Endodermal cell (in vitro differentiated cells): ENCODE results near the gene ULK1. TPM values are rescaled to one million over a fixed set of nuclear protein-coding genes. Genes with fewer than 3 reads are reported as not detected.

Experiments
- DNase-seq: peaks from one replicate; pipeline ENCODE4 v3.0.0-alpha.2; 2017
- H3K27ac ChIP-seq: 2 replicates; pipeline ENCODE4 v1.5.1; 2013; ENCODE audit warnings: mild to moderate bottlenecking, low read depth, low read length, moderate library complexity
- H3K27me3 ChIP-seq: 2 replicates; pipeline ENCODE4 v1.6.1; 2013; ENCODE audit warnings: mild to moderate bottlenecking, low read length, moderate library complexity; ENCODE audit not compliant: insufficient read depth, control insufficient read depth, poor library complexity, severe bottlenecking
- H3K36me3 ChIP-seq: 2 replicates; pipeline ENCODE4 v1.7.0; 2013; ENCODE audit warnings: mild to moderate bottlenecking, low read length, moderate library complexity; ENCODE audit not compliant: control insufficient read depth, insufficient read depth
- H3K4me1 ChIP-seq: one replicate; pipeline ENCODE4 v1.7.0; 2013; ENCODE audit warnings: low read length; ENCODE audit not compliant: control insufficient read depth, insufficient read depth
- H3K4me3 ChIP-seq: 2 replicates; pipeline ENCODE4 v1.5.1; 2013; ENCODE audit warnings: mild to moderate bottlenecking, low read length, moderate library complexity
- H3K9ac ChIP-seq: 2 replicates; pipeline ENCODE4 v1.6.1; 2013; ENCODE audit warnings: mild to moderate bottlenecking, low read length, moderate library complexity; ENCODE audit not compliant: poor library complexity, severe bottlenecking; ENCODE audit errors: extremely low read depth
- H3K9me3 ChIP-seq: 2 replicates; pipeline ENCODE4 v1.6.1; 2013; ENCODE audit warnings: mild to moderate bottlenecking, low read length, moderate library complexity; ENCODE audit not compliant: control insufficient read depth
- H3K27ac Mint-ChIP-seq: 2 replicates; pipeline ENCODE4 v1.8.0; 2020; ENCODE audit warnings: mixed read lengths
- H3K27me3 Mint-ChIP-seq: 2 replicates; pipeline ENCODE4 v1.8.0; 2021; ENCODE audit warnings: mild to moderate bottlenecking, mixed read lengths; ENCODE audit not compliant: insufficient read depth
- H3K36me3 Mint-ChIP-seq: 2 replicates; pipeline ENCODE4 v1.8.0; 2020; ENCODE audit warnings: low read depth, mixed read lengths
- H3K4me1 Mint-ChIP-seq: 2 replicates; pipeline ENCODE4 v1.8.0; 2020; ENCODE audit warnings: mixed read lengths
- H3K4me3 Mint-ChIP-seq: 2 replicates; pipeline ENCODE4 v1.8.0; 2020; ENCODE audit warnings: mild to moderate bottlenecking, moderate library complexity, mixed read lengths
- H3K9me3 Mint-ChIP-seq: 2 replicates; pipeline ENCODE4 v1.8.0; 2020; ENCODE audit warnings: mild to moderate bottlenecking, mixed read lengths
- WGBS, 2 experiments: methylation state at CpG; one replicate each; pipeline versions ENCODE4 v1.1.5 to v1.1.7; 2013; ENCODE audit warnings: missing lambda C conversion rate in 2 of 2, mixed read lengths in 1 of 2; ENCODE audit not compliant: insufficient coverage in 1 of 2, insufficient read length in 1 of 2; 5-methylcytosine and 5-hydroxymethylcytosine counted together
- total RNA-seq, 2 donors: library from RNA; stranded (reverse); fragmentation: NEBNext Ultra II Directional in 1 of 2; extraction: Animal tissue kit (Norgen Biotek cat#: 25700) in 1 of 2; gene quantifications; 2 replicates in 1 of 2; 3 replicates in 1 of 2; pipeline ENCODE4 v1.2.1, GENCODE V29; 2021
- TF ChIP-seq, protein P1 (sequence below): fragments of 200-600 bp; sonication (generic); conservative IDR thresholded peaks from 2 replicates; pipeline ENCODE4 v1.5.0; 2021; ENCODE audit warnings: antibody characterized with exemption, mild to moderate bottlenecking

The ULK1 gene
- total RNA-seq, 2 donors from 2014 or later = 68.0 to 104 TPM

DNA sequence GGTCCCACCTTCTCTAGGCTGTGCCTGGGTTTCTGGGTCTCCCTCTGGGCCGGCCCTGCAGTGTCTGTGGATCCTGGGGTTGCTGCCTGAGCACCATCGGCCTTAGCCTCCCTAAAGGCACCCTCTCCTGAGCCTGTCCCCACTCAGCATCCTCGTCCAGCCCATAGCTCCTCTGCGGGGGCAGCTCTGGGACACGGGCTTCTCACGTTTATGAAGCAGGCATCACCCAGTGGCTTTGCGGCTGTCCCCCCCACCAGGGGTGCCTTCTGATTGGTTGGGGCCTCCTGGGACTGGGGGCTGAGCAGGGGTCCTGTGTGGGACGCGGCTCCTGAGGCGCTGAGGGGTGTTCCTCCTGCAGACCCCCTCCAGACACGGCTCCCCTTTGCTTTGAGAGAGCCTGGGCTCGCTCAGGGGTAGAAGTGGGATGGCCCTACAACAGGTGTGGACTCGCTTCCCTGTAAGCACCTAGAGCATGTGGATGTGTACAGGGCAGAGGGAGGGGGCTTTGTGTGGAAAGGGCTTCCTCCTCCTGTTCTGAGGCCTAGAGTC, 10.7 kb downstream of the ULK1 start:
- H3K9me3 Mint-ChIP-seq = no peaks in the 10 kb centered on the region
- H3K4me3 Mint-ChIP-seq = no peak overlapping the region
- H3K4me1 Mint-ChIP-seq = peaks cover 2% of the 10 kb centered on the region
- Histone ChIP-seq H3K36me3 (peaks cover 13% of the 10 kb centered on the region), H3K4me3 (no peak overlapping the region), H3K27me3 (no peaks in the 10 kb centered on the region), H3K4me1 (peaks cover 5% of the 10 kb centered on the region), H3K9me3 (no peaks in the 10 kb centered on the region), H3K27ac (no peak overlapping the region), H3K9ac (no peak overlapping the region)
- TF ChIP-seq, protein P1, sequence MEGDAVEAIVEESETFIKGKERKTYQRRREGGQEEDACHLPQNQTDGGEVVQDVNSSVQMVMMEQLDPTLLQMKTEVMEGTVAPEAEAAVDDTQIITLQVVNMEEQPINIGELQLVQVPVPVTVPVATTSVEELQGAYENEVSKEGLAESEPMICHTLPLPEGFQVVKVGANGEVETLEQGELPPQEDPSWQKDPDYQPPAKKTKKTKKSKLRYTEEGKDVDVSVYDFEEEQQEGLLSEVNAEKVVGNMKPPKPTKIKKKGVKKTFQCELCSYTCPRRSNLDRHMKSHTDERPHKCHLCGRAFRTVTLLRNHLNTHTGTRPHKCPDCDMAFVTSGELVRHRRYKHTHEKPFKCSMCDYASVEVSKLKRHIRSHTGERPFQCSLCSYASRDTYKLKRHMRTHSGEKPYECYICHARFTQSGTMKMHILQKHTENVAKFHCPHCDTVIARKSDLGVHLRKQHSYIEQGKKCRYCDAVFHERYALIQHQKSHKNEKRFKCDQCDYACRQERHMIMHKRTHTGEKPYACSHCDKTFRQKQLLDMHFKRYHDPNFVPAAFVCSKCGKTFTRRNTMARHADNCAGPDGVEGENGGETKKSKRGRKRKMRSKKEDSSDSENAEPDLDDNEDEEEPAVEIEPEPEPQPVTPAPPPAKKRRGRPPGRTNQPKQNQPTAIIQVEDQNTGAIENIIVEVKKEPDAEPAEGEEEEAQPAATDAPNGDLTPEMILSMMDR = no peak
- WGBS, 2 experiments = 95 to 96% methylated on average over 9 to 13 of the region's 13 CpGs
- H3K27me3 Mint-ChIP-seq = no peaks in the 10 kb centered on the region
- peaks cover 10% of the 10 kb centered on the region for H3K36me3 Mint-ChIP-seq
- no peak overlapping the region for H3K27ac Mint-ChIP-seq
- DNase-seq = no peak

DNA sequence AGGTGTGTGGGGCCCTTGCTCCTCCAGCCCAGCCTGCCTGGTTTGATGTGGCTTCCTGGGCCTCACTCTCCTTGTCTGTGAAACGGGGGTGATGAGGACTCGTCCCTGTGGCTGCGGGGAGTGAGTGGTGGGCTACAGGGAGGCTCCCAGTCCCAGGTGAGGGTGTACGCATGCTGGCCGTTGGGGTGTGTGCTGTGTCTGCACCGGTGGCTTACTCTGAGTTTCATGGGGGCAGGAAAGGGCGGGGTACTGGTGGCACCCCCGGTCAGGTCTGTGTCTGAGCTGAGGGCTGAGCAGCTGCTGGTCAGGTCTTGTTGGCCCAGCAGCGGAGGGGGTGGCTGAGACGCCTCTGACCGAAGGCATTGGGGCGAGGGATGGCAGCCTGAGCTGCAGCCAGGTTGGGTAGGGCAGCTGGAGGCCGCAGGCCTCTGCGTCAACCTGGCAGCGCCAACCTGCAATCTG, 11.2 kb downstream of the ULK1 start:
- TF ChIP-seq, protein P1 = no peak
- no peaks in the 10 kb centered on the region for H3K9me3 Mint-ChIP-seq
- no peaks in the 10 kb centered on the region for H3K4me1 Mint-ChIP-seq
- no peak overlapping the region for H3K4me3 Mint-ChIP-seq
- no peak overlapping the region for H3K27ac ChIP-seq
- WGBS, 2 experiments = 97 to 100% methylated on average over 12 to 15 of the region's 15 CpGs
- H3K27ac Mint-ChIP-seq = no peak overlapping the region
- no peak overlapping the region for H3K4me3 ChIP-seq
- H3K27me3 ChIP-seq = no peaks in the 10 kb centered on the region
- no peaks in the 10 kb centered on the region for H3K27me3 Mint-ChIP-seq
- H3K4me1 ChIP-seq = peaks cover 5% of the 10 kb centered on the region
- DNase-seq = no peak
- H3K9me3 ChIP-seq = no peaks in the 10 kb centered on the region
- peaks cover 13% of the 10 kb centered on the region for H3K36me3 ChIP-seq
- no peak overlapping the region for H3K9ac ChIP-seq
- peaks cover 8% of the 10 kb centered on the region for H3K36me3 Mint-ChIP-seq

DNA sequence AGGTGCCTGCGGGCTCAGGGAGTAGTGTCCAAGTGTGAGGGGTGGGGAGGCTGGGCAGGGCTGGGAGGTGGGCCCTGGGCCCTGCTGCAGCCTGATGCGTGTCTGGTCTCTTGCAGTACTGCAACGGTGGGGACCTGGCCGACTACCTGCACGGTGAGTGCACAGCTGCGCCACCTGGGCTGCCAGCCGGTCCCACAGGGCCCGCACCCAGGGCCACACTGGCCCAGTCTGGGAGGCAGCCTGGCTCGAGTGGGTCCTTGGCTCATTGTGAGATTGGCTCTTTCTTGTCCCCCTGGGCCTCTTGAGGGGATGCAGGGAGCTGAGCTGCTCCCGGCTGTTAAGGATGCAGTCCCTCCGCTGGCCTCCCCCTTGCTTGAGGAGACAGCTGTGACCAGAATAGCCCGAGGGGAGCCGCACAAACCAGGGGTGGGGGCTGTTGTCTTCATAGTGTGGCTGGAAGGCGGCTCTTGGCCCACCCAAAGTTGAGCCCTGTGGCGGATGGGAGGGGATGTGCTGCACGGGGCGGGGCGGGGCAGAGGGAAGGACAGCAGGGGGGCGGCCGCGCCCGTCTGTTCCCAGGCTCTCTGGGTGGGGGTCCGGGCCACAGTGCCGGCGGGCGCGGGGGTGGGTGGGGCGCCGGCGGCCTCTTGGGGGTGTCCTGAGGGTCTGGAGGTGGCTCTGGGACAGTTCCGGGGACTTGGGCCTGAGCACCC, 13.1 kb downstream of the ULK1 start:
- Mint-ChIP-seq H3K27ac (no peak overlapping the region), H3K4me1 (no peaks in the 10 kb centered on the region), H3K36me3 (peaks cover 18% of the 10 kb centered on the region), H3K9me3 (no peaks in the 10 kb centered on the region), H3K4me3 (no peak overlapping the region), H3K27me3 (no peaks in the 10 kb centered on the region)
- Histone ChIP-seq H3K4me1 (no peaks in the 10 kb centered on the region), H3K4me3 (no peak overlapping the region), H3K27me3 (no peaks in the 10 kb centered on the region), H3K36me3 (peaks cover 23% of the 10 kb centered on the region), H3K9me3 (no peaks in the 10 kb centered on the region), H3K27ac (no peak overlapping the region), H3K9ac (no peak overlapping the region)
- TF ChIP-seq, protein P1 = no peak
- 97% methylated on average over 5 to 27 of the region's 31 CpGs for WGBS, 2 experiments
- no peak for DNase-seq
